EH (cell line): ENCODE data around the gene MAP3K4.
A peak's percentile ranks its signal among the peaks of the same experiment; 100 is the strongest.

Source experiments
- DNase-seq: peaks from one replicate; pipeline ENCODE4 v3.0.0-alpha.2; 2015; ENCODE audit warnings: low read depth

The MAP3K4 gene, protein sequence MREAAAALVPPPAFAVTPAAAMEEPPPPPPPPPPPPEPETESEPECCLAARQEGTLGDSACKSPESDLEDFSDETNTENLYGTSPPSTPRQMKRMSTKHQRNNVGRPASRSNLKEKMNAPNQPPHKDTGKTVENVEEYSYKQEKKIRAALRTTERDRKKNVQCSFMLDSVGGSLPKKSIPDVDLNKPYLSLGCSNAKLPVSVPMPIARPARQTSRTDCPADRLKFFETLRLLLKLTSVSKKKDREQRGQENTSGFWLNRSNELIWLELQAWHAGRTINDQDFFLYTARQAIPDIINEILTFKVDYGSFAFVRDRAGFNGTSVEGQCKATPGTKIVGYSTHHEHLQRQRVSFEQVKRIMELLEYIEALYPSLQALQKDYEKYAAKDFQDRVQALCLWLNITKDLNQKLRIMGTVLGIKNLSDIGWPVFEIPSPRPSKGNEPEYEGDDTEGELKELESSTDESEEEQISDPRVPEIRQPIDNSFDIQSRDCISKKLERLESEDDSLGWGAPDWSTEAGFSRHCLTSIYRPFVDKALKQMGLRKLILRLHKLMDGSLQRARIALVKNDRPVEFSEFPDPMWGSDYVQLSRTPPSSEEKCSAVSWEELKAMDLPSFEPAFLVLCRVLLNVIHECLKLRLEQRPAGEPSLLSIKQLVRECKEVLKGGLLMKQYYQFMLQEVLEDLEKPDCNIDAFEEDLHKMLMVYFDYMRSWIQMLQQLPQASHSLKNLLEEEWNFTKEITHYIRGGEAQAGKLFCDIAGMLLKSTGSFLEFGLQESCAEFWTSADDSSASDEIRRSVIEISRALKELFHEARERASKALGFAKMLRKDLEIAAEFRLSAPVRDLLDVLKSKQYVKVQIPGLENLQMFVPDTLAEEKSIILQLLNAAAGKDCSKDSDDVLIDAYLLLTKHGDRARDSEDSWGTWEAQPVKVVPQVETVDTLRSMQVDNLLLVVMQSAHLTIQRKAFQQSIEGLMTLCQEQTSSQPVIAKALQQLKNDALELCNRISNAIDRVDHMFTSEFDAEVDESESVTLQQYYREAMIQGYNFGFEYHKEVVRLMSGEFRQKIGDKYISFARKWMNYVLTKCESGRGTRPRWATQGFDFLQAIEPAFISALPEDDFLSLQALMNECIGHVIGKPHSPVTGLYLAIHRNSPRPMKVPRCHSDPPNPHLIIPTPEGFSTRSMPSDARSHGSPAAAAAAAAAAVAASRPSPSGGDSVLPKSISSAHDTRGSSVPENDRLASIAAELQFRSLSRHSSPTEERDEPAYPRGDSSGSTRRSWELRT (N-terminal part only)

DNA sequence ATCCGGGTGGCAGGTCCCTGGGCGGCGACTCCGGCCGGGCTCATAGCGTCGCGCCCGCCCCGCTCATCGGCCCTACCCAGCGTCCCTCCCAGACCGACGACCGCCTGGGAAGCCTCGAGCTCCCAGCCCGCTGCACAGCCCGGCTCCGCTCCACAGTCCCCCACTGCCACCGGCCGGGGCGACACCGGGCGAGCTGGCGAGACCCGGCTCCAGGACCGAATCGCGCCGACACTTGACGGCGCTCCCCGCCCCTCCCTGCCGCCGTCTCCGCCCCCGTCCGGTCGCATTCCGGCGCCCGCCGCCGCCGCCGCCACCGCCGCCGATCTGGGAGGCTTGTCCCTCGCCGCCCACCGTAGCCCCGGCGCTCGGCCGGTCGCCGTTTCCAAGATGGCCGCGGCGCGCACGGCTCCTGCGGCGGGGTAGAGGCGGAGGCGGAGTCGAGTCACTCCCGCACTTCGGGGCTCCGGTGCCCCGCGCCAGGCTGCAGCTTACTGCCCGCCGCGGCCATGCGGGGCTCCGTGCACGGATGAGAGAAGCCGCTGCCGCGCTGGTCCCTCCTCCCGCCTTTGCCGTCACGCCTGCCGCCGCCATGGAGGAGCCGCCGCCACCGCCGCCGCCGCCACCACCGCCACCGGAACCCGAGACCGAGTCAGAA lies at the start of gene MAP3K4:
Gene MAP3K4, plus strand, starts transcription at position 364 of the 655 bp plus-strand sequence. Its CDS starts 163 bp downstream, at position 527.
- DNase-seq, result peak; percentile 77

DNA sequence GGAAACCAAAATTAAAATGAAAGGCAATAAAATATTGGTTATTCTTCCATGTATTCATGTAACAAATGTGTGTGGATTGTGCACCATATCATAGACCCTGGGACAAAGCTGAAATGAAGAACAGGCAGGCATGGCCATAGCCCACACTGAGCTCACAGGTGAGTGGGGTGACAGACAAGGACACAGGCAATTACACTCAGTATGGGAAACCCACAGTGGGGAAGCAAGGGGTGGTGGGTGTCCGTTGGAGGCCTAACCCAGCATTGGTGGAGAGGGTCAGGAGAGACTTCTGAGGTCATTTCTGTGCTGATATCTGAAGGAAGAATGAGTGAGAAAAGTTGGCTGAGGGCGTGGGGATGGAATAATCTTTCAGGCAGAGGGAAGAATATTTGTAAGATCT lies 47.6 kb upstream of the MAP3K4 start:
- DNase-seq, result no peak

DNA sequence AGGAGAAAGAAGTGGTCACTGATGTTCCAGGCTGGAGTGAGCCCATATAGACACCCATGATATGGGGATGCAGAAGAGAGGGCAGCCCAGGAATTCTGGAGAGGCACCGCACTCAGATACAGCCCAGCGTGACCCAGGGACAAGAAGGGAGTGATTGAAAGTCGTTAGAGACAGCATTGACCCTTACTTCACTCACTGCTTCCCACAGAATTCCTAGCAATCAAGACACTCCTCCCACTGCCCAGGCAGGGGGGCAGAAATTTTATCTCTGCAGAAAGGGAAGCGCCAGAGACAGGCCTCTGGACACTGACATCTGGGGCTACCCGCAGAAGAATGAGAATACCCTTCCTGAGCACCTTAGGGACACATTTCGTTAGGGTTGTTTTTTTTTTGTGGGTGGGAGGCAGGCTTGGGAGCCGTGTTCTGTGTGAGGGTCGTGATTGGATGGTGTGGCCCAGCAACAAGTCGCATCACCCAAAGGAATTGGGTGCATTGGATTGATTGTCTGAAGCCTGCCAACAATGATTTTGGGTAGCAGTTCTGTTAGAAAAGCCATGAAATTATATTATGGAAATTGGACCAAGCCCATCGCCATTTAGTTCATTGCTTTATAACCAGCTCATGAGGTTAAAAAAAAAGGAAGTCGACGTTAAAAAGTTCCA lies 45.9 kb upstream of the MAP3K4 start:
- no peak for DNase-seq

DNA sequence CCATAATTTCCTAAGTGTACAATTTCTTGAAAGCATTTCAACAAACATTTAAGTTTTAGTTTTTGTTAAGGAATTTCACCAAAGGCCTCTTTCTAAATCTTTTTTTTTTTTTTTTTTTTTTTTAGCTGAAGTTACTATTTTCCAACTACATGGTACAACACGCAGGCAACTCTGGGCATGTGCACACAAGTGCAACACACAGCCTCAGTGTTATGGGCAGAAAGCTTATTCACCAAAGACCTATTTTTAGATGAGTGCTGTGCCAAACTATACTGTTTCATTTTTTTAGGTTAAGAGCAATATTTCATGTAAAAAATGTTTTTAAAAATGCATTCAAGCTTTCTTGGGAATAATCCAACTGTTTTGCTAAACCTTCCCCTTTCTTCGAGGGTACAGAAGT lies 42.0 kb upstream of the MAP3K4 start:
- DNase-seq, result no peak

DNA sequence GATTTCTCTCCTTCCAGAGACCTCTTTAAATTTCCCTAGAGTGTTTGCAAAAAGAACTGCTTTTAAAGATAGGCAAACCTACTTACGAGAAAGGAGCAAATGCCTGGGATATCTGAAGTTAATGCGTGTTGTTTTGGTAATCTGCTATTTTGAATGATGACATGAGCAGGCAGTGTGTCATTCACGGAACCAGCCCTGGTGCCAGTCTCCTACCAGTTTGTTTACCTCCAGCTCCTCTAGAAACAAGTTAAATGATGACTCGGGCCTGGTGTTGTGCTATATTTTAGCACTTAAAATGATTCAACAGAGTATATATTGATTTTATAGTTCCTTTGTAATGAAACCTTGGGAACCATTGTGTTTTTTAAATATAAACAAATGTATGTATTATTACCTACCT lies 41.1 kb upstream of the MAP3K4 start:
- peak; percentile 11 for DNase-seq

DNA sequence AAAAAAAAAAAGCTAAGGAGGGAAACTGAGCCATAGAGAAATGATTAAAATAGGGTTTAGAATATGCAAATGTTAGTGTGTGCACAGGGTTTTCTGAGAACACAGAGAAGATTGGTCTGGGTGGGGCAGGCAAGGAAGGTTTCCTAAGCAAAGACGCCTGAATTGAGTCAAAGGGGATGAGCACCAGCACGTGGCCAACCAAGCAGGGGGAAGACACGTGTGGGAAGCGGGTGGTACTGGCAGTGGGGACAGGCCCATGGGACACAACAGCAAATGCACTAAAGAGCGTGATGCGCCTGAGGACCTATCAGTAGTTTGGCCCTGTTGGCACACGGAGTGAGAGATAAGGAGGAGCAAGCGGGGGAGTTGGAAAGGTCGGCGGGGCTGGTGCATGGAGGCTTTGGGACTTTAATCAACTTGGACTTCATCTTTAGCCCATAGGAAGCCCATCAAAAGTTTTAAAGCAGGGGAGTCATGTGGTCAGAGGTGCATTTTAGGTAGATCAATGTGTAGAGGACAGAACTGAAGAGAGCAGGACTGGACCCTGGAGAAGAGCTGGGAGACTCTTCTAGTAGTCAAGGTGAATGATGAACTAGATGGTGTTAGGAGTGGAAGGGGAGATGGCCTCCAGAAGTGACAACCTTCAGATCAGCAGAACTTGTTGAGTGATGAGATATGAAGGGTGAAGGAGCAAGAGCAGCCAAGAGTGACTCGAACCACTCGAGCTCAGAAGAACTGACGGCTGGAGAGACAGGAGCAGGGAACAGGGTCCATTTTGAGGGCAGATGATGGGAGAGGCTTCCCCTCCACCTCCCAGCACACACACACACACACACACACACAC lies 40.2 kb upstream of the MAP3K4 start:
- DNase-seq, result no peak

DNA sequence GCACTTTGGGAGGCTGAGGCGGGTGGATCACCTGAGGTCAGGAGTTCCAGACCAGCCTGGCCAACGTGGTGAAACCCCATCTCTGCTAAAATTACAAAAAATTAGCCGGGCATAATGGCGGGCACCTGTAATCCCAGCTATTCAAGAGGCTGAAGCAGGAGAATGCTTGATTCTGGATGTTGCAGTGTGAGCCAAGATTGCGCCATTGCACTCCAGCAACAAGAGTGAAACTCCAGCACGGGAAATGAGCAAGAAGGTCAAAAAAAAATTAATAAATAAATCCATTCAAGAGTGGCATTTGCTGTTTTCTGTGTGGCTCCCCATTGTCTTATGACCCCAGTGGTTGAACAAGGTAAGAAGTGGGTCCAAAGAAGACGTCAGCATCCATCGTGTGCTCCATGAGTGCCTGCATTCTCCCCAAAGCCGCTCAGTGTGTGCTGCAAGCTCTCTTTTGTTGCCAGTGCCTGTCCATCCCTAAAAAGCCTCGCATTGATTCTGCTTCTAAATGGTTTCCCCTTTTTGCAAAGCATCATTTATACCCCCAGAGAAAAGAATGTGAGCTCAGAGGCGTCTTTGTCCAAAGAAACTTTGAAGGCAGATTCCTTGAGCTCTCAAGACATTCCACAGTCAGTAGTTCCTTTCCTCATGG lies 38.8 kb upstream of the MAP3K4 start:
- DNase-seq, result no peak

DNA sequence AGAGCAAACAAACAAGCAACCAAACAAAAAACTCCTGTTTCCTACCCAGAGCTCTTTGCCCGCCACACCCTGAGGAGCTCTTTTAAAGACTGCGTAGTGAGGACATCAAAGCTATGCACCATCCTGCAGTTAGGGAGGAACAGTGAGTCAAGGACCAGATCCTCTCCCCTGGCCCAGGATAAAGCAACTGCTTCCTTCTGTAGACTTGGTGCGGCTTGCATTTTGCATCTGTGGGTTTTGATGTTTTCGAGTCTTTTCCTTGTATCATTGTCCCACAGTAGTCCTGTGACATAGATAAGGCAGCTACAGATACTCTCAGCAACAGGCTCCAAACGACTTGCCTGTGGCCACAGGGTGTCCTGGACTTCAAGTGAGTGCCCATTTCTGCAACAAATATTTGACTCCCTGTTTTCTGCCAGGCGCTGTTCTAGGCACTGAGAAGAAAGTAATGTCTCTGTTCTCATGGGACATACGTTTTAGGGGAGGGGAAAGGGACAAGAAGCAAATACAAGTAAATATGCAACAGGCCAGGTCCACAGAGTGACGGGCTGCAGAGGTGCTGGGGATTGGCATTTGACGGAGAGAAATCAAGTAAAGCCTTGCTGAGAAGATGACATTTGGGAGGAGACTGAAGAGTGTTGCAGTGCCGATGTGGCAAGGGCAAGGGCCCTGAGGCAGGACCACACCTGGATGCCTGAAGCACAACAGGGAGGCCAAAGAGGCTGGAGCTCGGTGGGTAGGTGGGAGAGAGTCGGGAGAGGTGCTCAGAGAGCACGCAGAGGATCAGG lies 35.9 kb upstream of the MAP3K4 start:
- DNase-seq, result no peak

DNA sequence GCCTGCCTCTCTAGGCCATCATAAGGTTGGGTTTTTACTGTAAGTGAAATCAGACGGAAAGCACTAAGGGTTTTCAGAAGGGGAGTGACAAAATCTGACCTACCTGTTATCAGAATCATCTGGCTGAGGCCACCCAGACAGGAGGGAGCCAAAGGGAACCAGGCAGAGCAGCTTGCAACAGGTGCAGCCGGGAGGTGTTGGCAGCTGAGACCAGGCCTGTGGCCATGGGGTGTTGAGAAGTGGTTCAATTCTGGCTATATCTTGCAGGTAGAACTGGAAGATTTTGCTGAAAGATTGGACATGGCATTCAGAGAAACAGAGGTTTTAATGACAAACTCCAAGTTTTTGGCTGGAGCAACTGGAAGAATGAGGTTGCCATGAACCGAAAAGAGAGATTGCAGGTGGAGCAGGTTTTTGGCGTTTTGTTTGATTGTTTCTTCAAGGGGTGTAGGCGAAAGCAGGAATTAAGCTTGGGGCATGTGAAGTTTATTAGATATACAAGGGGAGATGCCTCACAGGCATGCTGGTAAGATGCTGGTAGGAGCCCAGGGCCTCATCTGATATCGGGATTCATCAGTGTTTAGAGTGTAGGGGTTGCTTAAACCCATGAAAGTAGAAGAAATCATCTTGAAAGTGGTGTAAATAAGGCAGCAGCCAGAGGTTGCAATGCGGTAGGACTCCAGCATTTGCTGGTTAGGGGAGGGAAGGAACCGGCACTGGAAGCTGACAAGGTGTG lies 35.1 kb upstream of the MAP3K4 start:
- no peak for DNase-seq

DNA sequence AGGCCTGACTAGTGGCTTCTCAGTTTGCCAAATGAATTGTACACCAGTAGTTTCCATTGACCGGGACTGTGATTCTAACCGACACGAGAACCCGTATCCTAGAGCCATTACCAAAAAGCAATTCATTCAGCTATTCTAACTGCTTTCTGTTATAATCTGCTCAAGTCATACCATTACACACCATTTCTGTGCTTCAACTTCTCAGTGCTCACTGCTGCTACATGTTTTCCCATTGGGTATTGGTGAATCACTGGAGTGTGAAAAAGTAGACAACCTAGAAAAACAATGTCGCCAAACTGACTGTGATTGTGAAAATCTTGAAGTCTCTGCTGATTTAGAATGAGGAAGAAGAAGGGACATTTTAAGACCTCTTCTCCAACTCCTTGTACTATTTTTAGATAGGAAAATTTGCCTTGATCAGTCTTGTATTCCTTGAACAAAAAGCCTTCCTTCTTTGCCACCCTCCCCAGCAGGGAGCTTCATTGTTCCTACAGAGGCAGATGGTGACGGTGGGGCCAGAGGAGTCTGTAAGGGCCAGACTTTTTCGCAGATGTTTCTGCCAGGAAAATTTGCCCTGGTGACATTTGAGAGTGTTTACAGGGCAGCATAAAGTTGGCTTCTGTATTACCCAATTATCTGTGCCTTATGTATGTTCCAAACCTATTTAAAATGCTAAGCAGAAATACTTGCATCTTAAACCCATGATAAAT lies 31.7 kb upstream of the MAP3K4 start:
- DNase-seq, result no peak

DNA sequence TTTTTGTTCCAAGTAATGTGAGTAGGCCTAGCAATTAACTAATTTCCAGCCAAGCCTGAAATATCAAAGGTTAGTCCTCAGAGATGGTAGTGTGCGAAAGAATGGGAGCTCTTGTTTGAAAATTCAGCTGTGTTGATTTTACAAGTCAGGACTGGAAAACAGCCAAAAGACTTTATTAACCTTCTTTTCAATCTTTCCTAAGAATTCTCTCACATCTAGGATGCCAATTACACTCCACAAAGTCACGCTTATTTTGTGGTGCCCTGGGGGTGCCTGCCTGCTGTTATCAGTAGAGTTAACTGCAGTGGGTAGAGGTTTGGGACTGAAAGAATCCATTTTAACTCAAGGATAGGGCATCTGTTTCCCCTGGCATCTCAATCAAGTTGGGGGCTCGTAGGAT lies 30.7 kb upstream of the MAP3K4 start:
- DNase-seq, result no peak

DNA sequence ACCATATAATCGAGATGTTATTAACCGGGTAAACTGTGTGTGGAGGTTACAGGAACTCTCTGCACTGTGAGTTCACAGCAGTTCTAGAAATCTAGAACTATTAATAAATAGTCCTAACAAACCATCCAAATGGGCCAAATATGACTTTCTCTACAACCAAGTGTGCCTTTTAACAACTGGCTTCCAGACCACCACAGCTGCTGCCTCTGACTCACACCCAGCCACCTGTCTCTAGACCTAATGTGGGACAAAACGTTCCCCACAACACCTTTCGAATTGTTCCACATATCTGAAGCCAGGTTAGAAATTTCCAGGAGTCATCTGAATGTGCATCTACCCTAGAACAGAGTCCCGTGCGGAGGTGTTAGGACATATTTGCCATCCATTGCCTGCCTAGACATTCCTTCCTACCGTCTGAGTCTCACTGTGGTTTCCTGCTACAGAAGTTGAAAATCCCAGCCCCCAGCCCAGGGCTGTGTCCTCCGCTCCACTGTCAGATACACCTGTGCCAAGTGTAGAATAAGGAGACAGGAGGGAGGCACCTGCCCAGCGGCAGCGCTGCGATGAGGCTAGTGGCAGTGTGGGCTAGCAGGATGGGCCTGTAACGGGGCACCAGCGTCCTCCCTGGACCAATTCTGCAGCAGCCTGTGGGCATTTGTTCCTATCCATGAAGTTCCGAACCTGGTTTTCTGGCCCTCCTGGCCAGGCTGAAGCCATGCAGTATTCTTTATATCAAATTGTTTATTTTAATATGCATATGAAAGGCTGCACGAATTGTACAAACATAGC lies 28.5 kb upstream of the MAP3K4 start:
- DNase-seq, result no peak

DNA sequence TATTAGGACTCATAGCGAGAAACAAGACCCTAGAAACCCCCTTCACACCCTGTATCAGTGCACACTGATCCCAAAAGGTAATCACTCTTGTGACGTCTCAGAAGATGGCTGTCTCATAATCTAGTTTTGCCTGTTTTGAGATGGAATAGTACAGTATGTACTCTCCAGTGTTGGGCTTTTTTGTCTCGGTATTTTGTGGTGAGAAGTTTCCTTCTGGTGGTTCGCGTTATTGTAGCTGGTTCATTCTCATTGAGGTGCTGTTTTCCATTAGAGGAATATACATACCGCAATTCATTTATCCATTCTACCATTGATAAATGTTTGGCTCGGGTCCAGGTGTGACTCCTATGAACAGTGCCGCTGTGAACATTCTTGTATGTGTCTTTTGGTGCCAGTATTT lies 27.9 kb upstream of the MAP3K4 start:
- DNase-seq, result no peak

DNA sequence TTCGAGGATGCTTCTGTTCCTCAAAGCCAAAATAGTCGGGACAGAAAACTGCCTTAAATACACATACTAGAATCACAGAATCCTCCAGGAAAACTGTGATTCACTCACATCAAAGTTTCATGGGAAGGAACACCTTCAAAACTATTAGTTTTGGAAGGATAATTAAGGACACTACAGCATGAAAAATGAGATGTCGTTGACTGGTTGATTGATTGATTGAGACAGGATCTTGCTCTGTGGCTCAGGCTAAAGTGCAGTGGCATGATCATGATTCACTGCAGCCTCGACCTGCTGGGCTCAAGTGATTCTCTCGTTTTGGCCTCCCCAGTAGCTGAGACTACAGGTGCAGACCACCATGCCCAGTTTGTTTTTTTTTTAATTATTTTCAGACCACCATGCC lies 25.7 kb upstream of the MAP3K4 start:
- DNase-seq, result no peak

DNA sequence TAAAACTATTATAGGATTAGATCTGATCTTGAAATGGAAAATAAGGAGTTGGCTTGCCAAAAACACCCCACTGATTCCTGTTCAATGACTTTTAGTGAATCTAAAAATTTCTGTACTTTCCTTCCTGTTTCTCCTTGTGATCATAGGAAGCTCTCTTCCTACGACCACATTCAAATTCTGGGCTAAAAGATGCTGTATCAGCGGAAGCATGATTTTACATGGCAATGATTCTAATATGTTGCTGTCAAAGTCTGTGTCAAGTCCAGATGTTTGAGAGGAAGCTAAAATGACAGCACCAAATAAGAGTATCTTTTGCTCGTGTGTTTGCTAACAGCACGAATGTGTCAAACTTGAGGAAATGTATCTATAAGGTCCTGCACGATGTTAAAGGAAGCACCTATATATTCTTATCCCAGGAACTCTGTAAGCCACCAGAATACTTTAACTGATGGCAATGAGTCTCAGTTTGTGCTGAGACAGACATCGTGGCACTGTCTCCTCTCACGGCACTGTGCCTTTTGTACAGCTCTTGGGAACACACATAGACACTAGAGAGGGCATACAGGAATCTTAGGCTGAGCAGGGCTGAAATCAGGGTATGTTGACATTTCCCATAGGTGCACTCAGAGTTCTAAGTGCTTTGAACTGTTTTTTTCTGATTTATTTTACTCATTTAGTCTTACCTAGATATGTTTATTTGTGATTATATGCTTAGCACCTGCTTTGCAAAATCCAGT lies 24.9 kb upstream of the MAP3K4 start:
- no peak for DNase-seq

DNA sequence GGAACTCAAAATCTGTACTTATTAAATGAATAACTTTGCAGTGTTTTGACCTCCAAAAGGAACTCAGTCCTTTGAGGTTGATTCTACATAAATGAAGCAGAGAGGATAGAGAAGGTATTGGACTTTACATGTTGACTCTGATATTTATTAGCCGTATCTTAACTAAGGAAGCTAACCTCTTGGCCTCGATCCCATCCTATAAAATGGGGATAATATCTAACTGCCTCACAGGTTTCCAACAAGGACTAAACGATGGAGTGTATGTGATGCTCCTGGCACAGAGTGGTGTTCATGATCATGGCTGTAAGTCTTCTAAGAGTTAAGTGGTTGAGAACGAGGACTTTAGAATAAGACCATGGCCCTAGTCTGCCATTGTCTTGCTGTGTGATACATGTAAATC lies 24.2 kb upstream of the MAP3K4 start:
- DNase-seq, result no peak
